GM12891 (cell line): ENCODE data around the gene IFT74.

Experiments
- PAX5 ChIP-seq: IDR thresholded peaks from 2 replicates; pipeline ENCODE4 v1.6.1; 2011; ENCODE audit warnings: low read length, moderate library complexity, mild to moderate bottlenecking; ENCODE audit not compliant: insufficient read depth, severe bottlenecking
- POLR2A ChIP-seq: IDR thresholded peaks from 2 replicates; pipeline ENCODE4 v1.6.1; 2011; ENCODE audit warnings: low read depth, low read length, control low read depth
- POLR2AphosphoS5 ChIP-seq: IDR thresholded peaks from 2 replicates; pipeline ENCODE4 v1.6.1; 2011; ENCODE audit warnings: low read depth, low read length, control low read depth
- POU2F2 ChIP-seq: IDR thresholded peaks from 2 replicates; pipeline ENCODE4 v1.6.1; 2011; ENCODE audit warnings: low read depth, mild to moderate bottlenecking, control low read depth, low read length, moderate library complexity
- SPI1 ChIP-seq: IDR thresholded peaks from 2 replicates; pipeline ENCODE4 v1.6.1; 2011; ENCODE audit warnings: low read depth, low read length, control low read depth
- TAF1 ChIP-seq: IDR thresholded peaks from 2 replicates; pipeline ENCODE4 v1.6.1; 2011; ENCODE audit warnings: low read depth, low read length, control low read depth

DNA sequence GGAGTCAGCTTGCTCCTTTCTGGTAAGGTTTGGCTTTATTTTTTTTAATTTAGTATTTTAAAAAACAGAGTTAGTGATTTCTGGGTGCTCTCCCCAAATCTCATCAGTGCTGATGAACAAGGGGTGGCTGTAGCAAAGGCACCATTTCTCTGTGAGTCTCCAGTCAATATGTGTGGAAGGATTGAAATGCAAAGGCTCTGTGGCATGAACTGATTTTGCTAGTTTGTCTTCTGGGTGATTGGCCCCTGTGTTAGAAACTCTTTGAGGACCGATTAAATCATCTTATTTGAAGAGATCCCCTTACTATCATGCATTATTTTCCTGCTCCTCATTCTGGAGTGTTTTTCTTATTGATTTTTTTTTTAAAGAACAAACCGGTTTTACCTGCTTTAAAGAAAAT is 153.4 kb downstream of the IFT74 start:
- TF ChIP-seq PAX5 (no peak), POLR2A (no peak), POLR2AphosphoS5 (no peak), TAF1 (no peak), SPI1 (no peak), POU2F2 (no peak)
